ENCODE data around the gene IQGAP1. TPM values are rescaled to one million over a fixed set of nuclear protein-coding genes. Genes with fewer than 3 reads are reported as not detected.

The IQGAP1 gene
- total and polyA plus RNA-seq, 2 experiments from 2014 or later = 65.8 to 125 TPM

DNA sequence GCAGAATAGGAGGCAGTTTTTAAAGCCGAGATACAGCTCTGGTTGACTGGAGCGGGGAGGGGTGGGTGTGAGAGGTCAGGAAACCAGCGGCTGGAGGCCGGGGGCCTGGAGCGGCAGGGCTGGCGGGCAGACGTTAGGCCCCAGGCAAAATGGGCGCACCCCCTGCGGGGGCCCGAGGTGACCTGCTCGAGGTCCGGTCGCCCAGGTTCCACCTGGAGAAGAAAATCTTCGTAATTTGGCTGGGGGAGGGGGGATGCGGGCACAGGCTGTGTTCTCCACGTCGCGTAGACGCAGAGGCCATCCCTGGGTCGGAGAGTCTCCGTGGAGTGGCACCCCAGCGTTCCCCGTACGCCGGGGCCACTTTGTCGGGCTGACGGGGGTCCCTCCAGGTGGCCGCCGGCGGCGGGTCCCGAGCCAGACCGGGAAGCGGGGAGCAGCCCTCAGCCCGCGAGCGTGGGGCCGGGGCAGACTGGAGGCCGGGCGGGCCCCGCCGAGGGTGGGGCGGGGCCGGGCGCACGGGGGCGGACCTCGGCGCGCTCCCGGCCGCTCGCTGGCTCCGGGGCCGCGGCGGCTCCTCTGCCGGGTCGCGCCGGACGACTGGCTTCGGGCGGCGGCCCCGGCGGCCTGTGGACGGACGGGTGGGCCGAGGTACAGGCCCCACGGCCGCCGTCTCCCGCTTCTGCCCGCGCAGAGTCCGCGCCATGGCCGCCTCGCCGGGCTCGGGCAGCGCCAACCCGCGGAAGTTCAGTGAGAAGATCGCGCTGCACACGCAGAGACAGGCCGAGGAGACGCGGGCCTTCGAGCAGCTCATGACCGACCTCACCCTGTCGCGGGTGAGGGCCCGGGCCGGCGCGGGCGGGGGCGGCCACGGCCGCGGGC, 141.6 kb downstream of the IQGAP1 start, which contains the start of gene CRTC3:
CRTC3 (plus strand) TSS at position 553 of the 879 bp plus-strand sequence; CDS start at position 702, 149 bp downstream.
- Histone ChIP-seq H3K27ac (peak within 1 kb of the TSS; percentile 96), H3K9me2 (replicated peaks; ENCODE audit: insufficient read depth) (no peaks in the 10 kb centered on the region), H3K36me3 (replicated peaks; ENCODE audit: insufficient read depth, low read depth) (no peaks in the 10 kb centered on the region), H3K27me3 (no peaks in the 10 kb centered on the region), H3K9me3 (ENCODE audit: low read depth) (no peaks in the 10 kb centered on the region), H3K4me3 (peak within 1 kb of the TSS; percentile 98), H4K20me1 (ENCODE audit: insufficient read depth, poor library complexity, severe bottlenecking) (peaks cover 19% of the 10 kb centered on the region), H3K79me2 (peaks cover 43% of the 10 kb centered on the region), H3K4me1 (ENCODE audit: insufficient read depth) (peaks cover 17% of the 10 kb centered on the region), H3K4me2 (peak within 1 kb of the TSS; percentile 93), H2AFZ (peak within 1 kb of the TSS; percentile 93)
- TF ChIP-seq, protein P1, sequence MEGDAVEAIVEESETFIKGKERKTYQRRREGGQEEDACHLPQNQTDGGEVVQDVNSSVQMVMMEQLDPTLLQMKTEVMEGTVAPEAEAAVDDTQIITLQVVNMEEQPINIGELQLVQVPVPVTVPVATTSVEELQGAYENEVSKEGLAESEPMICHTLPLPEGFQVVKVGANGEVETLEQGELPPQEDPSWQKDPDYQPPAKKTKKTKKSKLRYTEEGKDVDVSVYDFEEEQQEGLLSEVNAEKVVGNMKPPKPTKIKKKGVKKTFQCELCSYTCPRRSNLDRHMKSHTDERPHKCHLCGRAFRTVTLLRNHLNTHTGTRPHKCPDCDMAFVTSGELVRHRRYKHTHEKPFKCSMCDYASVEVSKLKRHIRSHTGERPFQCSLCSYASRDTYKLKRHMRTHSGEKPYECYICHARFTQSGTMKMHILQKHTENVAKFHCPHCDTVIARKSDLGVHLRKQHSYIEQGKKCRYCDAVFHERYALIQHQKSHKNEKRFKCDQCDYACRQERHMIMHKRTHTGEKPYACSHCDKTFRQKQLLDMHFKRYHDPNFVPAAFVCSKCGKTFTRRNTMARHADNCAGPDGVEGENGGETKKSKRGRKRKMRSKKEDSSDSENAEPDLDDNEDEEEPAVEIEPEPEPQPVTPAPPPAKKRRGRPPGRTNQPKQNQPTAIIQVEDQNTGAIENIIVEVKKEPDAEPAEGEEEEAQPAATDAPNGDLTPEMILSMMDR (IDR thresholded peaks at IDR 0.05; ENCODE audit: poor library complexity) = no peak
- TF ChIP-seq EZH2 (IDR thresholded peaks at IDR 0.05; ENCODE audit: borderline replicate concordance) (no peak), EZH2phosphoT487 (IDR thresholded peaks at IDR 0.05; ENCODE audit: low read depth, severe bottlenecking, unreplicated experiment) (no peak)
- 2% methylated on average over 65 of the region's 104 CpGs for WGBS (ENCODE audit: low lambda C conversion rate, missing lambda C conversion rate)
- DNase-seq (ENCODE audit: low spot score) = peak; percentile 80

DNA sequence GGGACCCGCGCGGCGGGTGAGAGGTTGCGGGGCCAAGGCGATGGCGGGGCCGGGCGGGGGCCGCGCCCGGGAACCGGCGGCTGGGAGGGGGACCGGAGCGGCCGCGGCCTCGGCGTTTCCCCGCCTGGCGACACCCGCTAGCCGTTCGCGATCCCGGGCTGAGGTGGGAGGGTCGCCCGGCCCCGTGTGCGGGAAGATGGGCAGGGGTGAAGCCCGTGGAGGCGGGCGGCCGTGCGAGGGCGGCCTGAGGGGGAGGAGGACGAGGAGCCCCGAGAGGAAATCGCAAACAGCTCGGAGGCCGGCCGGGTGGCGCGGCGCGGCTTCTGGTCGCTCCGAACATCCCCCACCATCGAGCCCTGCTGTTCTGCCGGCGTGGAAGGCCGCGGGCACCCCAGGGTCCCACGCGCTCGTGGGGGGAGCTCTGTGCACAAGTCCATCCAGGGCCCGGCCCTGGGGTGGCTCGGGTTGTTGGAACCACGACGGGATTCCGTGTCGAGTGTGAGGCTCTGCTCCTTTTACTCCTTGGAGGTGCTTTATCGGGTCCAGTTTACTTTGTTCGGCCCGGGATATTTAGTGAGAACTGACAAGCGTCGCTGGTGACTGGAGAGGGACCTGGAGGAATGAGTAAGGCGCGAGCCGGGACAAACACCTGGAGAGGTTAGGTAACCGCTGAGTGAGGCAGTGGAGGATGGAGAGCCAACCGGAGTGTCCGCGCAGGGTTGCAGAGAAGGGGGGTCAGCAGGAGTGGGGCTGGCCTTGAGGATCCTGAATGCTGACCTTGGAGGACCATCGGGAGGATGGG, 142.4 kb downstream of the IQGAP1 start:
- DNase-seq (ENCODE audit: low spot score) = peak; percentile 68
- Histone ChIP-seq H3K36me3 (replicated peaks; ENCODE audit: insufficient read depth, low read depth) (no peaks in the 10 kb centered on the region), H3K4me2 (peak overlapping the region; percentile 93), H4K20me1 (ENCODE audit: insufficient read depth, poor library complexity, severe bottlenecking) (peaks cover 24% of the 10 kb centered on the region), H2AFZ (peak overlapping the region; percentile 93), H3K27me3 (no peaks in the 10 kb centered on the region), H3K79me2 (peaks cover 51% of the 10 kb centered on the region), H3K9me3 (ENCODE audit: low read depth) (no peaks in the 10 kb centered on the region), H3K9me2 (replicated peaks; ENCODE audit: insufficient read depth) (no peaks in the 10 kb centered on the region), H3K4me1 (ENCODE audit: insufficient read depth) (peaks cover 17% of the 10 kb centered on the region), H3K27ac (peak overlapping the region; percentile 96), H3K4me3 (peak overlapping the region; percentile 98)
- TF ChIP-seq EZH2 (IDR thresholded peaks at IDR 0.05; ENCODE audit: borderline replicate concordance) (no peak), EZH2phosphoT487 (IDR thresholded peaks at IDR 0.05; ENCODE audit: low read depth, severe bottlenecking, unreplicated experiment) (no peak)
- TF ChIP-seq, protein P1 (IDR thresholded peaks at IDR 0.05; ENCODE audit: poor library complexity) = no peak
- under 1% methylated on average over 40 of the region's 76 CpGs for WGBS (ENCODE audit: low lambda C conversion rate, missing lambda C conversion rate)

DNA sequence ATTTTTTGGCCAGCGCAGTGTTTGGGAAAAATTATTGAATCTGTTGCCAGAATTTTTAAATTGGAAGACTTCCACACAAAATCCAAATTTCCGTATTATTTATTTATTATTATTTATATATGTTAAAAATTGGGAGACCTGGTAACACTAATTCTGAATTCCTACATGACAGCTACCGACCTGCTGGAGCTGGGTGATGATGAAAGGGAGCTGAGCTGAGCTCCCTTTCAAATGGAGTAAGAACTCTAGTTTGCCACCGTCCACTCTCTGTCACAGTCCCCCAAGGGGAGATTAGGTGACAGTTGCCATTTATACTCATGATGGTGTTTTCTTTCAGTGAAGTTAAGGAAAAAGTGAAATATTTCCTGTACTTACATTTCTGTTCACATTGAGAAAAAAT, 143.1 kb downstream of the IQGAP1 start:
- no peak for DNase-seq (ENCODE audit: low spot score)
- Histone ChIP-seq H3K4me3 (peak overlapping the region; percentile 98), H3K27ac (peak overlapping the region; percentile 96), H4K20me1 (ENCODE audit: insufficient read depth, poor library complexity, severe bottlenecking) (peaks cover 30% of the 10 kb centered on the region), H2AFZ (no peak overlapping the region), H3K4me1 (ENCODE audit: insufficient read depth) (peaks cover 17% of the 10 kb centered on the region), H3K4me2 (peak overlapping the region; percentile 93), H3K79me2 (peaks cover 58% of the 10 kb centered on the region), H3K9me3 (ENCODE audit: low read depth) (no peaks in the 10 kb centered on the region), H3K27me3 (no peaks in the 10 kb centered on the region), H3K36me3 (replicated peaks; ENCODE audit: insufficient read depth, low read depth) (no peaks in the 10 kb centered on the region), H3K9me2 (replicated peaks; ENCODE audit: insufficient read depth) (no peaks in the 10 kb centered on the region)
- TF ChIP-seq EZH2 (IDR thresholded peaks at IDR 0.05; ENCODE audit: borderline replicate concordance) = no peak
- no peak for TF ChIP-seq EZH2phosphoT487 (IDR thresholded peaks at IDR 0.05; ENCODE audit: low read depth, severe bottlenecking, unreplicated experiment)
- TF ChIP-seq, protein P1 (IDR thresholded peaks at IDR 0.05; ENCODE audit: poor library complexity) = no peak
- 36% methylated on average over 4 of the region's 4 CpGs for WGBS (ENCODE audit: low lambda C conversion rate, missing lambda C conversion rate)

Data from hepatocyte (in vitro differentiated cells).